H9 (cell line): ENCODE data around the gene KCNRG. TPM values are rescaled to one million over a fixed set of nuclear protein-coding genes. Genes with fewer than 3 reads are reported as not detected.

Experiments used
- DNase-seq: peaks from one replicate; pipeline ENCODE4 v3.0.0-alpha.2; 2017
- H2AFZ ChIP-seq: one replicate; pipeline ENCODE4 v1.6.1; 2013; ENCODE audit warnings: mild to moderate bottlenecking, low read length, control low read depth, moderate library complexity
- H2AK5ac ChIP-seq: 2 replicates; pipeline ENCODE4 v1.6.1; 2013; ENCODE audit warnings: low read length, control low read depth, mixed read lengths; ENCODE audit not compliant: insufficient read length
- H2BK120ac ChIP-seq: one replicate; pipeline ENCODE4 v1.6.1; 2013; ENCODE audit warnings: low read depth, mild to moderate bottlenecking, low read length, control low read depth, inconsistent platforms; ENCODE audit not compliant: poor library complexity, severe bottlenecking
- H2BK12ac ChIP-seq: 2 replicates; pipeline ENCODE4 v1.6.1; 2013; ENCODE audit warnings: low read length, control low read depth, mixed read lengths, low read depth; ENCODE audit not compliant: insufficient read length
- H2BK15ac ChIP-seq: 2 replicates; pipeline ENCODE4 v1.6.1; 2013; ENCODE audit warnings: low read depth, low read length, control low read depth
- H2BK20ac ChIP-seq: one replicate; pipeline ENCODE4 v1.6.1; 2013; ENCODE audit warnings: low read depth, mild to moderate bottlenecking, low read length, control low read depth, inconsistent platforms; ENCODE audit not compliant: poor library complexity, severe bottlenecking
- H2BK5ac ChIP-seq: 2 replicates; pipeline ENCODE4 v1.6.1; 2013; ENCODE audit warnings: low read length, control low read depth, mixed read lengths; ENCODE audit not compliant: insufficient read length
- H3K14ac ChIP-seq: 2 replicates; pipeline ENCODE4 v1.6.1; 2013; ENCODE audit warnings: low read length, control low read depth; ENCODE audit not compliant: insufficient read depth
- H3K18ac ChIP-seq: 2 replicates; pipeline ENCODE4 v1.6.1; 2013; ENCODE audit warnings: low read depth, mild to moderate bottlenecking, mixed read lengths, low read length, control low read depth; ENCODE audit not compliant: insufficient read length
- H3K23ac ChIP-seq: 2 replicates; pipeline ENCODE4 v1.6.1; 2013; ENCODE audit warnings: low read length, control low read depth, mixed read lengths, low read depth; ENCODE audit not compliant: insufficient read length
- H3K23me2 ChIP-seq: 2 replicates; pipeline ENCODE4 v1.6.1; 2013; ENCODE audit warnings: low read depth, mild to moderate bottlenecking, mixed read lengths, low read length, control low read depth; ENCODE audit not compliant: insufficient read length, poor library complexity, severe bottlenecking
- H3K27ac ChIP-seq: 2 replicates; pipeline ENCODE4 v1.5.1; 2013; ENCODE audit warnings: low read length, control low read depth, mixed read lengths, low read depth; ENCODE audit not compliant: insufficient read length
- H3K27me3 ChIP-seq: 2 replicates; pipeline ENCODE4 v1.6.1; 2013; ENCODE audit warnings: low read length, control low read depth, inconsistent platforms; ENCODE audit not compliant: insufficient read depth
- H3K4ac ChIP-seq: 2 replicates; pipeline ENCODE4 v1.6.1; 2013; ENCODE audit warnings: low read depth, mild to moderate bottlenecking, control low read depth, inconsistent platforms, low read length, moderate library complexity
- H3K4me1 ChIP-seq: 2 replicates; pipeline ENCODE4 v1.6.1; 2013; ENCODE audit warnings: low read length, control low read depth, inconsistent platforms; ENCODE audit not compliant: insufficient read depth
- H3K4me2 ChIP-seq: 2 replicates; pipeline ENCODE4 v1.6.1; 2013; ENCODE audit warnings: low read length, control low read depth, mixed read lengths; ENCODE audit not compliant: insufficient read length, insufficient read depth
- H3K56ac ChIP-seq: 2 replicates; pipeline ENCODE4 v1.6.1; 2013; ENCODE audit warnings: low read depth, mild to moderate bottlenecking, mixed read lengths, low read length, control low read depth; ENCODE audit not compliant: insufficient read length
- H3K79me1 ChIP-seq: 2 replicates; pipeline ENCODE4 v1.6.1; 2013; ENCODE audit warnings: low read depth, mild to moderate bottlenecking, moderate library complexity, low read length, control low read depth, inconsistent platforms; ENCODE audit not compliant: insufficient read depth, poor library complexity, severe bottlenecking
- H3K79me2 ChIP-seq: 2 replicates; pipeline ENCODE4 v1.6.1; 2013; ENCODE audit warnings: low read length, control low read depth, inconsistent platforms; ENCODE audit not compliant: insufficient read depth
- H3K9ac ChIP-seq: 2 replicates; pipeline ENCODE4 v1.6.1; 2013; ENCODE audit warnings: low read length, control low read depth, mixed read lengths; ENCODE audit not compliant: insufficient read length; ENCODE audit errors: extremely low read depth
- H3K9me3 ChIP-seq: one replicate; pipeline ENCODE4 v1.6.1; 2013; ENCODE audit warnings: low read depth, low read length, inconsistent platforms; ENCODE audit not compliant: control insufficient read depth
- H3T11ph ChIP-seq: one replicate; pipeline ENCODE4 v1.6.1; 2013; ENCODE audit warnings: mild to moderate bottlenecking, low read length, control low read depth, inconsistent platforms
- H4K20me1 ChIP-seq: one replicate; pipeline ENCODE4 v1.6.1; 2013; ENCODE audit not compliant: control insufficient read depth, insufficient read length, insufficient read depth
- H4K5ac ChIP-seq: 2 replicates; pipeline ENCODE4 v1.6.1; 2013; ENCODE audit warnings: low read depth, mild to moderate bottlenecking, mixed read lengths, low read length, control low read depth; ENCODE audit not compliant: insufficient read length
- H4K8ac ChIP-seq: replicated peaks from 2 replicates; pipeline ENCODE4 v1.6.1; 2013; ENCODE audit warnings: low read length, control low read depth, mixed read lengths, low read depth; ENCODE audit not compliant: insufficient read length
- H4K91ac ChIP-seq: 2 replicates; pipeline ENCODE4 v1.6.1; 2013; ENCODE audit warnings: low read depth, mild to moderate bottlenecking, moderate library complexity, mixed read lengths, low read length, control low read depth; ENCODE audit not compliant: insufficient read length
- H3K27ac Mint-ChIP-seq, 3 experiments: 2 replicates in 2 of 3; 3 replicates in 1 of 3; pipeline ENCODE4 v1.8.0; 2020 to 2021; ENCODE audit warnings: mixed read lengths in 3 of 3, mild to moderate bottlenecking in 1 of 3, moderate library complexity in 1 of 3
- H3K27me3 Mint-ChIP-seq: 2 replicates; pipeline ENCODE4 v1.8.0; 2021; ENCODE audit warnings: low read depth, mild to moderate bottlenecking, moderate library complexity, mixed read lengths
- H3K36me3 Mint-ChIP-seq, 3 experiments: 2 replicates in 2 of 3; 3 replicates in 1 of 3; pipeline ENCODE4 v1.8.0; 2020 to 2021; ENCODE audit warnings: low read depth in 3 of 3, mixed read lengths in 3 of 3; ENCODE audit not compliant: insufficient read depth in 1 of 3
- H3K4me1 Mint-ChIP-seq, 2 experiments: 2 replicates each; pipeline ENCODE4 v1.8.0; 2020; ENCODE audit warnings: mixed read lengths in 2 of 2
- H3K4me3 Mint-ChIP-seq, 2 experiments: 2 replicates in 1 of 2; 3 replicates in 1 of 2; pipeline ENCODE4 v1.8.0; 2020 to 2021; ENCODE audit warnings: mild to moderate bottlenecking in 2 of 2, mixed read lengths in 2 of 2, moderate library complexity in 1 of 2
- H3K9me3 Mint-ChIP-seq, 2 experiments: 2 replicates in 1 of 2; 3 replicates in 1 of 2; pipeline ENCODE4 v1.8.0; 2020; ENCODE audit warnings: mild to moderate bottlenecking in 2 of 2, mixed read lengths in 2 of 2, moderate library complexity in 1 of 2
- total RNA-seq: library from RNA; stranded (reverse); gene quantifications from 2 replicates; pipeline ENCODE4 v1.2.1, GENCODE V29; 2021
- TF ChIP-seq, protein P1 (sequence below): fragments of 200-600 bp; sonication (generic); conservative IDR thresholded peaks from 3 replicates; pipeline ENCODE4 v1.8.0; 2021; ENCODE audit warnings: antibody characterized with exemption, mild to moderate bottlenecking

KCNRG gene
- total RNA-seq, 1 experiment from 2014 or later = 0.74 TPM

DNA sequence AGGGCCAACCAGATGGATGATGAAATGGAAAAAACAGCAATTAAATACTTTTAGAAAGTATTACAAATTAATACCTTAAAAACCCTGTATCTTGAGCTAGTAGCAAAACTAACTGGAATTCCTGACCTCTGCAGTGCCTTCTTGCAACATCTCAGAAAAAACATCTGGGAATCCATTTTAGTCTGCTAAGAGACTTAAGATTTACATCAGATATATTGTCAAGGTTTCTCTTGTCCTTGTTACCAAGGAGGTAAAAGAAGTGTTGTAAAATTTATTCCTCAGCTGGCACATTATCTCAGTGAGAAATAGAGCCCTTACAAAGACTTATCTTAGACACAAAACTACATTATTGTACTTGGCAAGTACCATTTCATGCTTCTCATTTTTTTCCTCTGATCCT, 18.5 kb downstream of the KCNRG start:
- Histone ChIP-seq H3K9me3 (no peaks in the 10 kb centered on the region), H2BK12ac (no peak overlapping the region), H2AFZ (no peak overlapping the region), H3K9ac (no peak overlapping the region), H3K14ac (no peak overlapping the region), H2BK15ac (no peak overlapping the region), H3K27ac (no peak overlapping the region), H3K18ac (no peak overlapping the region), H4K20me1 (no peaks in the 10 kb centered on the region), H3K4me2 (no peak overlapping the region), H3K79me1 (no peaks in the 10 kb centered on the region), H2BK5ac (no peak overlapping the region), H2BK120ac (no peak overlapping the region), H3K23me2 (no peaks in the 10 kb centered on the region), H3K4ac (no peak overlapping the region), H4K5ac (no peak overlapping the region), H4K91ac (no peak overlapping the region), H2AK5ac (no peak overlapping the region), H3K79me2 (no peaks in the 10 kb centered on the region), H3K4me1 (no peaks in the 10 kb centered on the region), H4K8ac (no peak overlapping the region), H3K56ac (no peak overlapping the region), H3K27me3 (no peaks in the 10 kb centered on the region), H3T11ph (no peak overlapping the region), H2BK20ac (no peak overlapping the region), H3K23ac (no peak overlapping the region)
- Mint-ChIP-seq H3K27me3 (no peaks in the 10 kb centered on the region), H3K36me3 (no peaks in the 10 kb centered on the region), H3K9me3 (no peaks in the 10 kb centered on the region), H3K27ac (no peak overlapping the region), H3K4me3 (no peak overlapping the region), H3K4me1 (peaks cover 0 to 7% of the 10 kb centered on the region in 2 experiments; a peak in 1 of 4 replicates)
- TF ChIP-seq, protein P1, sequence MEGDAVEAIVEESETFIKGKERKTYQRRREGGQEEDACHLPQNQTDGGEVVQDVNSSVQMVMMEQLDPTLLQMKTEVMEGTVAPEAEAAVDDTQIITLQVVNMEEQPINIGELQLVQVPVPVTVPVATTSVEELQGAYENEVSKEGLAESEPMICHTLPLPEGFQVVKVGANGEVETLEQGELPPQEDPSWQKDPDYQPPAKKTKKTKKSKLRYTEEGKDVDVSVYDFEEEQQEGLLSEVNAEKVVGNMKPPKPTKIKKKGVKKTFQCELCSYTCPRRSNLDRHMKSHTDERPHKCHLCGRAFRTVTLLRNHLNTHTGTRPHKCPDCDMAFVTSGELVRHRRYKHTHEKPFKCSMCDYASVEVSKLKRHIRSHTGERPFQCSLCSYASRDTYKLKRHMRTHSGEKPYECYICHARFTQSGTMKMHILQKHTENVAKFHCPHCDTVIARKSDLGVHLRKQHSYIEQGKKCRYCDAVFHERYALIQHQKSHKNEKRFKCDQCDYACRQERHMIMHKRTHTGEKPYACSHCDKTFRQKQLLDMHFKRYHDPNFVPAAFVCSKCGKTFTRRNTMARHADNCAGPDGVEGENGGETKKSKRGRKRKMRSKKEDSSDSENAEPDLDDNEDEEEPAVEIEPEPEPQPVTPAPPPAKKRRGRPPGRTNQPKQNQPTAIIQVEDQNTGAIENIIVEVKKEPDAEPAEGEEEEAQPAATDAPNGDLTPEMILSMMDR = no peak
- no peak for DNase-seq
